Trophoblast cell (in vitro differentiated cells and primary cell): ENCODE results near the gene OR2T11.

Source experiments
- DNase-seq, 2 donors: peaks; one replicate each; pipeline ENCODE4 v3.0.0-alpha.2; 2016
- H2AFZ ChIP-seq: 2 replicates; pipeline ENCODE4 v1.6.1; 2013; ENCODE audit warnings: low read length, moderate library complexity, mild to moderate bottlenecking; ENCODE audit not compliant: insufficient read depth, poor library complexity
- H2AK5ac ChIP-seq: 2 replicates; pipeline ENCODE4 v1.6.1; 2013; ENCODE audit warnings: mild to moderate bottlenecking, low read length
- H2BK120ac ChIP-seq: 2 replicates; pipeline ENCODE4 v1.6.1; 2013; ENCODE audit warnings: low read length, mild to moderate bottlenecking, moderate library complexity; ENCODE audit not compliant: insufficient read depth, poor library complexity
- H2BK12ac ChIP-seq: 2 replicates; pipeline ENCODE4 v1.6.1; 2013; ENCODE audit warnings: mild to moderate bottlenecking, low read length, moderate library complexity
- H2BK5ac ChIP-seq: 2 replicates; pipeline ENCODE4 v1.6.1; 2013; ENCODE audit warnings: low read length, low read depth, moderate library complexity, mild to moderate bottlenecking; ENCODE audit not compliant: poor library complexity
- H3K14ac ChIP-seq: 2 replicates; pipeline ENCODE4 v1.6.1; 2013; ENCODE audit warnings: mild to moderate bottlenecking, low read length
- H3K18ac ChIP-seq: 2 replicates; pipeline ENCODE4 v1.6.1; 2013; ENCODE audit warnings: mild to moderate bottlenecking, low read length
- H3K23ac ChIP-seq: 2 replicates; pipeline ENCODE4 v1.6.1; 2013; ENCODE audit warnings: low read length
- H3K27ac ChIP-seq: 2 replicates; pipeline ENCODE4 v1.5.1; 2013; ENCODE audit warnings: low read depth, mild to moderate bottlenecking, inconsistent platforms, low read length, moderate library complexity
- H3K27me3 ChIP-seq: 2 replicates; pipeline ENCODE4 v1.6.1; 2013; ENCODE audit warnings: inconsistent platforms, mild to moderate bottlenecking, low read length, moderate library complexity; ENCODE audit not compliant: insufficient read depth
- H3K36me3 ChIP-seq, 2 experiments: 1 replicate in 1 of 2; 2 replicates in 1 of 2; pipeline ENCODE4 v1.6.1; 2013; ENCODE audit warnings: low read length in 2 of 2, mild to moderate bottlenecking in 2 of 2, moderate library complexity in 1 of 2; ENCODE audit not compliant: insufficient read depth in 2 of 2, control insufficient read depth in 1 of 2
- H3K4ac ChIP-seq: 2 replicates; pipeline ENCODE4 v1.6.1; 2013; ENCODE audit warnings: low read depth, mild to moderate bottlenecking, low read length, moderate library complexity
- H3K4me1 ChIP-seq, 2 experiments: 1 replicate in 1 of 2; 2 replicates in 1 of 2; pipeline ENCODE4 v1.6.1; 2013; ENCODE audit warnings: low read length in 2 of 2, mild to moderate bottlenecking in 2 of 2, moderate library complexity in 1 of 2; ENCODE audit not compliant: insufficient read depth in 2 of 2, control insufficient read depth in 1 of 2
- H3K4me2 ChIP-seq: 2 replicates; pipeline ENCODE4 v1.6.1; 2013; ENCODE audit warnings: inconsistent platforms, mild to moderate bottlenecking, low read length, moderate library complexity
- H3K4me3 ChIP-seq: 2 replicates; pipeline ENCODE4 v1.5.1; 2013; ENCODE audit warnings: mild to moderate bottlenecking, low read depth, low read length, inconsistent platforms
- H3K79me1 ChIP-seq: one replicate; pipeline ENCODE4 v1.6.1; 2013; ENCODE audit warnings: low read length
- H3K79me2 ChIP-seq: 2 replicates; pipeline ENCODE4 v1.6.1; 2013; ENCODE audit warnings: low read length, mild to moderate bottlenecking; ENCODE audit not compliant: control insufficient read depth, insufficient read depth, poor library complexity
- H3K9ac ChIP-seq: 2 replicates; pipeline ENCODE4 v1.6.1; 2013; ENCODE audit warnings: mild to moderate bottlenecking, low read length
- H3K9me3 ChIP-seq: 2 replicates; pipeline ENCODE4 v1.6.1; 2013; ENCODE audit warnings: low read depth, mild to moderate bottlenecking, control low read depth, inconsistent platforms, low read length; ENCODE audit not compliant: insufficient read depth
- H4K12ac ChIP-seq: 2 replicates; pipeline ENCODE4 v1.6.1; 2013; ENCODE audit warnings: low read depth, mild to moderate bottlenecking, low read length, moderate library complexity
- H4K8ac ChIP-seq: 2 replicates; pipeline ENCODE4 v1.6.1; 2013; ENCODE audit warnings: low read depth, mild to moderate bottlenecking, low read length, moderate library complexity
- H4K91ac ChIP-seq: one replicate; pipeline ENCODE4 v1.6.1; 2013; ENCODE audit warnings: low read depth, mild to moderate bottlenecking, low read length, moderate library complexity
- WGBS: extraction: QIAGEN DNeasy Blood & Tissue Kit; methylation state at CpG from one replicate; pipeline ENCODE4 v1.1.7; 2013; ENCODE audit warnings: missing lambda C conversion rate; ENCODE audit not compliant: insufficient read length, insufficient coverage; ENCODE audit errors: extremely low coverage; 5-methylcytosine and 5-hydroxymethylcytosine counted together

Gene OR2T11

DNA sequence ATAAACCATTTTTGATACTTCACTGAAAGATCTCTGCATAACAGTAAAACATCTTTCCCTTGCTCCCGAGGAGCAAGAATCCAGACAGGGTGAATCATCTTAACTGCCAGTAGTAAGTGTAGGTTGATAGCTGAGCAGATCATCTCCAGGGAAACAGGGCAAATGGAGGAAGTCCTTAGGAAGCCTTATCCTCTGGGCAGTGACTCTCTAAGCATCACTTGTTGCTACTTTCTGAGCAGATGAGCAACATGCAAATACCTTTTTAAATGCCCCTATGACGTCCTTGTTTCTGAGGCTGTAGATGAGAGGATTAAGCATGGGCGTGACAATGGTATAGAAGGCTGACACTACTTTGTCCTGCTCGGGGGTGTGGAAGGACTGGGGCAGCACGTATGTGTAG lies 8.9 kb downstream of the OR2T11 start:
- Histone ChIP-seq H2BK5ac (no peak overlapping the region), H3K9me3 (peaks cover 33% of the 10 kb centered on the region), H3K4me2 (no peak overlapping the region), H3K4ac (no peak overlapping the region), H3K23ac (no peak overlapping the region), H3K14ac (no peak overlapping the region), H2BK12ac (no peak overlapping the region), H2AFZ (no peak overlapping the region), H3K27me3 (no peaks in the 10 kb centered on the region), H4K12ac (no peak overlapping the region), H3K27ac (no peak overlapping the region), H3K4me3 (no peak overlapping the region), H3K36me3 (no peaks in the 10 kb centered on the region), H4K8ac (no peak overlapping the region), H3K18ac (no peak overlapping the region), H3K79me2 (no peaks in the 10 kb centered on the region), H3K9ac (no peak overlapping the region), H2BK120ac (no peak overlapping the region), H3K4me1 (no peaks in the 10 kb centered on the region), H2AK5ac (no peak overlapping the region), H4K91ac (no peak overlapping the region), H3K79me1 (no peaks in the 10 kb centered on the region)
- WGBS, result no CpG with 5 or more reads among the region's 5 CpGs
- DNase-seq, result peak; percentile 86 to 87

DNA sequence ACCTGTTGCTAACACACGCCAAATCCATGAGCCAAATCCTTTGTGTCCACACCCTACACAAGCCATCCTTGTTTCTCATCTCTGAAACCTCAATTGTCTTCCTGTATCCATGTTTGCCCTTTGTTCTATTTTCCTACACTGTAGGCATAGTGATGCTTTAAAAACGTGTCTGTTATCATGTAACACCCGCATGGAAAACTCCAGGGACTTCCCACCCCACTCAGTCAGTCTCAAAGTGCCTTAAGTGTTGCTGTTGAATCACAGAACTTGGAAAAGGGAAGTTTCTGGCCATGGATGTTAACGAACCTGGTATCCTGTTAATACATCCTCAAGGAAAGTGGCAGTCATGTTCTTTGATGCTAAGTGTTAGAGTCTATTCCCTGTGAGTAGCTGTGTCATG lies 9.7 kb downstream of the OR2T11 start:
- Histone ChIP-seq H3K27me3 (no peaks in the 10 kb centered on the region), H3K36me3 (no peaks in the 10 kb centered on the region), H3K4me3 (no peak overlapping the region), H3K14ac (no peak overlapping the region), H3K4ac (no peak overlapping the region), H3K4me2 (no peak overlapping the region), H3K4me1 (no peaks in the 10 kb centered on the region), H4K91ac (no peak overlapping the region), H3K9ac (no peak overlapping the region), H3K9me3 (peaks cover 33% of the 10 kb centered on the region), H2AK5ac (no peak overlapping the region), H2BK120ac (no peak overlapping the region), H2BK12ac (no peak overlapping the region), H4K12ac (no peak overlapping the region), H3K79me1 (no peaks in the 10 kb centered on the region), H3K23ac (no peak overlapping the region), H4K8ac (no peak overlapping the region), H2AFZ (no peak overlapping the region), H3K27ac (no peak overlapping the region), H3K79me2 (no peaks in the 10 kb centered on the region), H3K18ac (no peak overlapping the region), H2BK5ac (no peak overlapping the region)
- peak; percentile 83 for DNase-seq
- whole genome bisulfite sequencing, result no CpG with 5 or more reads among the region's 4 CpGs

DNA sequence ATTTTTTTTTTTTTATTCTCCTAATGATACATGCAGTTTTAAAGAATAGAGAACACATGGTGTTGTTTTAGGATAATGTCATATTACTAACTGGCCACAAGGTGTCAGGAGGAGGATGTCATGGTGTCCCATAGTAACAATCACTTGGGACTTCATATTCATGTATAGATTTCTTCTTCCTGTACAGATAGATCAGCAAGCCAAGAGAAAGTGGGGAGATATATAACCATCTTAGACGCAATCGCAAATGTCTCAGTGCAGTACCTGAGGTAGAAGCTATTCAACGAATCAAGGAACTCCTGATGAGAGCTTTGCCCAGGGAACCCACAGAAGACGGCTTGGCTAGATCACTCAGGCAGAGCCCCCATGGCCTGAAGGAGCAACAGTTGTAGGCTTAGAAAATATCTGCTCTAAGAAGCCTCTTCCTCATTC lies 12.3 kb downstream of the OR2T11 start:
- H3K36me3 ChIP-seq, result no peaks in the 10 kb centered on the region
- no peak overlapping the region for H4K91ac ChIP-seq
- peaks cover 29% of the 10 kb centered on the region for H3K9me3 ChIP-seq
- no peaks in the 10 kb centered on the region for H3K27me3 ChIP-seq
- H3K4me2 ChIP-seq, result no peak overlapping the region
- no peak overlapping the region for H3K4me3 ChIP-seq
- H3K23ac ChIP-seq, result no peak overlapping the region
- H2BK12ac ChIP-seq, result no peak overlapping the region
- H4K8ac ChIP-seq, result no peak overlapping the region
- no peak overlapping the region for H3K27ac ChIP-seq
- no peak overlapping the region for H2AK5ac ChIP-seq
- no peaks in the 10 kb centered on the region for H3K79me2 ChIP-seq
- DNase-seq, result peak; percentile 64 to 68
- no peak overlapping the region for H3K4ac ChIP-seq
- H4K12ac ChIP-seq, result no peak overlapping the region
- no peak overlapping the region for H2AFZ ChIP-seq
- no CpG with 5 or more reads among the region's 4 CpGs for WGBS
- H3K9ac ChIP-seq, result no peak overlapping the region
- H3K14ac ChIP-seq, result no peak overlapping the region
- no peaks in the 10 kb centered on the region for H3K79me1 ChIP-seq
- no peak overlapping the region for H2BK120ac ChIP-seq
- no peak overlapping the region for H2BK5ac ChIP-seq
- H3K18ac ChIP-seq, result no peak overlapping the region
- H3K4me1 ChIP-seq, result no peaks in the 10 kb centered on the region

DNA sequence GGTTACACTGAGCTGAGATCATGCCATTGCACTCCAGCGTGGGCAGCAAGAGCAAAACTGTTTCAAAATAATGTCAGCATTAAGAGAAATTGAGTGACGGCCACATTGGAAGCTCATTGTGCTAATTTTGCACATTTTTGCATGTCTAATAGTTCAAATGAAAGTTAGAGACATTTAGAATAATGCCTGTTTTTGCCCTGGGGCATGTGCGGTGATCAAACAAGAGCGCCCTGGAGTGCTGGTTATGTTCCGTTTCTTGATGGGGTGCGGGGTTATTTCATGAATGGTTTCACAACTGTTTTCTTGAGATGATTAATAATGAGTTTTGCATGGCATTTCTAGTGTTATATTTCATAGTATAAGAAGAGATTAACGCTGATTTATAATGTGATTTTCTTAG lies 13.1 kb downstream of the OR2T11 start:
- H4K91ac ChIP-seq, result no peak overlapping the region
- no peak overlapping the region for H3K14ac ChIP-seq
- H3K27ac ChIP-seq, result no peak overlapping the region
- H4K12ac ChIP-seq, result no peak overlapping the region
- no peak overlapping the region for H2BK5ac ChIP-seq
- H3K27me3 ChIP-seq, result no peaks in the 10 kb centered on the region
- no peaks in the 10 kb centered on the region for H3K79me2 ChIP-seq
- no peak overlapping the region for H3K4me2 ChIP-seq
- H3K23ac ChIP-seq, result no peak overlapping the region
- H2BK12ac ChIP-seq, result no peak overlapping the region
- no peaks in the 10 kb centered on the region for H3K36me3 ChIP-seq
- H3K4ac ChIP-seq, result no peak overlapping the region
- DNase-seq, result no peak
- no peak overlapping the region for H3K4me3 ChIP-seq
- H3K9ac ChIP-seq, result no peak overlapping the region
- no peak overlapping the region for H2AFZ ChIP-seq
- H2BK120ac ChIP-seq, result no peak overlapping the region
- no CpG with 5 or more reads among the region's 7 CpGs for WGBS
- H4K8ac ChIP-seq, result no peak overlapping the region
- H3K79me1 ChIP-seq, result no peaks in the 10 kb centered on the region
- peaks cover 23% of the 10 kb centered on the region for H3K9me3 ChIP-seq
- no peaks in the 10 kb centered on the region for H3K4me1 ChIP-seq
- no peak overlapping the region for H2AK5ac ChIP-seq
- no peak overlapping the region for H3K18ac ChIP-seq
